Ishikawa (cell line): Measurements from ENCODE around the gene RAB5A.

ENCODE experiments used
- EP300 ChIP-seq: IDR thresholded peaks from 2 replicates; pipeline ENCODE4 v1.6.1; 2012; ENCODE audit warnings: borderline replicate concordance
- FOXM1 ChIP-seq: IDR thresholded peaks from 2 replicates; pipeline ENCODE4 v1.6.1; 2012; ENCODE audit warnings: low read depth, borderline replicate concordance
- MAX ChIP-seq: IDR thresholded peaks from 2 replicates; pipeline ENCODE4 v1.6.1; 2012
- REST ChIP-seq: IDR thresholded peaks from 2 replicates; pipeline ENCODE4 v1.6.1; 2012; ENCODE audit warnings: low read depth, mild to moderate bottlenecking
- TCF12 ChIP-seq: IDR thresholded peaks from 2 replicates; pipeline ENCODE4 v1.6.1; 2012; ENCODE audit warnings: low read depth
- TEAD4 ChIP-seq: IDR thresholded peaks from 2 replicates; pipeline ENCODE4 v1.6.1; 2012
- USF1 ChIP-seq: IDR thresholded peaks from 2 replicates; pipeline ENCODE4 v1.6.1; 2012
- YY1 ChIP-seq: IDR thresholded peaks from 2 replicates; pipeline ENCODE4 v1.6.1; 2012; ENCODE audit warnings: low read depth

DNA sequence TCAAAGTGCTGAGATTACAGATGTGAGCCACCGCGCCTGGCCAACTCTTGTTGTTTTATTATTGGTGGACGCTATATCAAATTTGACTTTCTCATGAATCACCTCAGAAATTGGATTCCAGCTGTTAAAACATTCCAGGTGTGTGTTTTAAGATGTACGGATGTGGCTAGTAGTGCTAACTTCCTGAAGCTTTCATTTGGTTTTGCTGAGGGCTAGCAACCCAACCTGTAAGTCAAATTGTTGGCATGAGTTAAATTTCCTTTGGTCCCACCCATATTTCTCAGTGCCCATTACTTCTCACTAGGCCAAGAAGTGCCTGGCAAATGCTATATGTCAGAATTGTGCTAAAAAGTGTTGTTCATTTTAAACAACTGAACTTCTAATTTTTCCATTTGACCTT, 80.2 kb downstream of the RAB5A start:
- no peak for TF ChIP-seq EP300
- no peak for TF ChIP-seq REST
- TF ChIP-seq YY1: no peak
- no peak for TF ChIP-seq FOXM1
- TF ChIP-seq TCF12: no peak
- TF ChIP-seq MAX: no peak
- no peak for TF ChIP-seq USF1
- TF ChIP-seq TEAD4: no peak
